Stimulated activated CD8-positive, alpha-beta memory T cell treated with anti-CD3 and anti-CD28 coated beads, Interleukin-7, amount 100 ng/mL, for 1 hour (primary cell): ENCODE data around the gene NF1.

Experiments
- DNase-seq, 2 donors: peaks; one replicate each; pipeline ENCODE4 v3.0.0-alpha.2; 2020; ENCODE audit warnings: low read depth in 2 of 2

Gene NF1

DNA sequence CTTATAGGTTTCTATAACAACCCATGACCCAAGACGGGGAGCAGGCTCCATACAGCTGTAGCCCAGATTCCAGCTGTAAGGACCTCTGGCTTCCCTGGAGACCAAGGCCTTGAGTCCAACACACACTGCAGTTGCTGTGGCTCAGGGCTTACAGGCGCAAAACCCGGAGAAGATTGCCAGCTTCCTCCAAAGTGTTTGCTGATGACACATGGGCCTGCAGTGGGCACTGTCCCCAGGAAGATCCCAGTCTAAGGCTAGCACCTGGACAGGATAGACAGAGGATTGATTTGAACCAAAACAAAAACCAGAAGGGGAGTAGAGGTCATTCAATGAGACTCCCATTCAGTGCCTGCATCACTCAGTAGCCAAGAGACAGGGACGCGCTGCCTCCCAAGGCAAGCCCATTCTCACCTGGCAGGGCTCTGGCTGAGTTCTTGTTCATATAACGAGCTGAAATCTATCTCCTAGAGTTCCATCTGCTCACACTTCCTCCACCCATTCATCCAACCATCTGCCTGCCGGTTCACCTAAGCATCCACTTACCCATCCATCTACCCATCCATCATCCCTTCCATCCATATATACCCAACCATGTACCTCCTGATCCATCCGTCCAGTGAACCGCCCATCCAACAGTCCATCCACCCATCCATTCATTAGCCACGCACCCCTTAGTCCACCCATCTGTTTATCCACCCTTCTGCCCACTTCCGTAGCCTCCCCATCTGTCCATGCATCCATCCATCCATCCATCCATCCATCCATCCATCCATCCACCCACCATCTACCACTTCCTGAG lies 306.9 kb downstream of the NF1 start:
- DNase-seq = no peak

GRCh38 chr17:31404028-31404949 lies 309.5 kb downstream of the NF1 start:
- DNase-seq = no peak

DNA sequence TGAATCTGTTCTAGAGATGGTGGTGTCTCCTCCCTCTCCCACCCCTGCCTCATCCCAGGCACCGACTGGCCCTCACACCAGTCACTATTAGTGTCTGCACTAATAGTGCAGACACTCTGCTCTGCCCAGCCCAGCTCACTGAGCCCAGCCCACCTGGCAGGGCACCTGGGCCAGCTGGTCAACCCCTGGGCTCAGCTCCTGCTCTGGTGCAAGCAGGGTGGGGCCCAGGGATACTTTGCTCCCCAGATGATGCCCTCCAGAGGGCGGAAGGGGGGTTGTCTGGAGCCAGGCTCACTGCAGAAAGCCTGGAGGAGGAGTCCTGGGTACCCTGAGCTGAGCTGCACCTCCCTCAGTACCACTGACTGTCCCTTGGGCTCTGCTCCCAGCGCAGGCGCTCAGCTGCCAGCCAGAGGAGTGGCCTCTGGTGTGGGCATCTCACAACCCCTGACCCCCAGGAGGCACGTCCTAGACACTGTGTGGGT lies 311.2 kb downstream of the NF1 start:
- DNase-seq = no peak

DNA sequence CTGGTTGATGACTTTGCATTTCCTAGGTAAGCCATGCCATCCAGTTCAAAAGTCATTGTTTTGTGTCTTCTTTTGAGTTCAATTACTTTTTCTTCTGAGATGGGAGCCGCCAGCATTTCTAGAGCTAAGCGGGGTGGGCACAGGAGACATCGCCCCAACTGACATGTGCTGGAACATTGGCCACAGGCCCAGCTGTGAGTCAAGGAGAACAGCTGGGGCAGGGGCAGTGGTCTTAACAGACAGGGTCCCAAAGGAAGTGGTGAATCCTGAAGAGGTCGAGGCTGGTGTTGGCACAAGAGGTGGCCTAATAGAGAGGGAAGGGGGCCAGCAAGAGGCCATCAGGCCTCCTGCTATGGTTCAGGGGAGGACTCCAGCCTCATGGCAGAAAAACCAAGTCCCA lies 313.8 kb downstream of the NF1 start:
- DNase-seq = no peak

GRCh38 chr17:31411707-31412285 lies 317.0 kb downstream of the NF1 start:
- DNase-seq = no peak

GRCh38 chr17:31412511-31412910 lies 317.7 kb downstream of the NF1 start:
- no peak for DNase-seq

DNA sequence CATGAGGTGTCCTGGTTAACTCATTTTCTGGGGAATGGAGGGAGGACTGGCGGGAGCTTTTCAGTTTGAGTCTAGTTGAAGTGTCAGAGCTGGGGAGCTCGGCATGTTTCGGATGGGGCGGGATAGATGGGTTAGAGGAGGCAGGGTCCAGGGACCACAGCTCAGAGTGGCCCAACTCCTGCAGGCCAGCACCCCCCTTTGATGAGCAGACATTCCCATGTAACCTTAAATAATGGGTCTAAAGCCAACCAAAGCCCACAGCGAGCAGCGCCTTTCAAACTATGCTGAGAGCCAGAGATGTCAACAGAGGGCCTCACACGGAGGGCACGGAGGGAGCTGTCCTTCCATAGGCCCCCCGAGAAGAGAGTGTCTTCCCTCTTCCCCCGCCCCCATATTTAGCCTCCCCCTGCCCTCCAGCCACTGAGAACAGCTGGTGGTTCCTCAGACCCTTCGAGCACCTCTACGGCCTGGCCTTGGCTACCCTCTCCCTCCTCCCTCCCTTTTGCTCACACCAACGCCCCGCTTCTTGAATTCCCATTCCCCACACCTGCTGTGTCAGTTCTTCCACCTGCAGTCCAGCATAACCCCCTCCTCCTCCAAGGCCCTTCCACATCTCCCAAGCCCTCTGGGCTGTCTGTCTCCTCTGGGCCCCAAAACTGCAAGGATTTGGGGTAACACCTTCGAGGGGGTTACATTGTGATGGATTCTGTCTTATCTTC lies 318.5 kb downstream of the NF1 start:
- no peak for DNase-seq

DNA sequence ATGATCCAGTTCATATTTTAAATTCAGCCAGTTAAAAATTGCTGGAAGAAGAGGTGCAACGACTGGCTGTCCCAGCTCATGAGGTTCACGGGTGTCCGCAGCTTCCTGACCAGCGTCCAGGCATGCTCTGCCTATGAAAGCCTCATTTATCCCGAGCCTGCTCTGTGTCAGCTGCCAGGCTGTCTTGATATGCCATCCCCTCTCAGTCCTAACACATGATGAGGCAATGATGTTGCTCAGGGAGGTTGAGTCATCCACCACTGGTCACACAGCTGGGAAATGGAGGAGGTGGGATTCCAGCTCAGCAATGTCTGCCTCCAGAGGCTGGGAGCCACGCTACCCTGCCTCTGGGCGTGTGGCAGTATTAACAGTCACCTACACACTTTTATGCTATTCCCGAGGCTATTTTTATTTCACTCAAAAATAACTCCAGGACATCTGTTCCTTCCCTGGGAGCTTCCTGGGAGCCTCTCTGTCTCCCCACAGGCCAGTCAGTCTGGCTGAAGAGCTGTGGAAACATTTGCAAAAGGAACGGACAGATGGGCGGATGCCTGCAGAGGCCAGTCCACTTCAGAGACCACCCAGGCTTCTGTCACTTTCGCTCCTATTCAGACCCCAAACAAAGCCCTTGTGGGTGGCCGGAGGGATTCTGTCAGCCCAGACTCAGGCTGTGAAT lies 319.2 kb downstream of the NF1 start:
- no peak for DNase-seq

- no peak for DNase-seq
These were observed 319.8 kb downstream of the NF1 start for GRCh38 chr17:31414550-31414918.

GRCh38 chr17:31415004-31415454 lies 320.3 kb downstream of the NF1 start:
- no peak for DNase-seq

- DNase-seq = no peak
These were observed 321.1 kb downstream of the NF1 start for GRCh38 chr17:31415640-31416502.

DNA sequence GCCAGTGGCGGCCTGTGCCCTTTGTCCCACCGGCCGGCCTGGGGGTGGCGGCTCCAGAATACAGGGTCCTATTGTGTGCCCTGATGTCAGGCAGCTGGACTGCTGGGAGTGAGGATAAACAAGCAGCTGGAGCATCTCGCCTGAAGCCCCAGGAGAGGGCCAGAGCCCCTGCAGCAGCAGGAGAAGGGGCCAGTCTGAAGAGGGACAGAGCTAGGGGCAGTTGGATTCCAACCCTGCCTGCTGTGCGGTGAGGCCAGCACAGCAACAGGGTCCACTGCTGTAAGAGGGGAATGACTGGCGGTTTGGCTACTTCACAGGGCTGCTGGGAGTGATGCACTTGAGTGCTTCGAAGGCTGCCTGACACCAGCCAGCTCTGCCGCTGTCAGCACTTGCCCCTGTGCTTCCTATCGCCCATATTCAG lies 321.7 kb downstream of the NF1 start:
- no peak for DNase-seq

DNA sequence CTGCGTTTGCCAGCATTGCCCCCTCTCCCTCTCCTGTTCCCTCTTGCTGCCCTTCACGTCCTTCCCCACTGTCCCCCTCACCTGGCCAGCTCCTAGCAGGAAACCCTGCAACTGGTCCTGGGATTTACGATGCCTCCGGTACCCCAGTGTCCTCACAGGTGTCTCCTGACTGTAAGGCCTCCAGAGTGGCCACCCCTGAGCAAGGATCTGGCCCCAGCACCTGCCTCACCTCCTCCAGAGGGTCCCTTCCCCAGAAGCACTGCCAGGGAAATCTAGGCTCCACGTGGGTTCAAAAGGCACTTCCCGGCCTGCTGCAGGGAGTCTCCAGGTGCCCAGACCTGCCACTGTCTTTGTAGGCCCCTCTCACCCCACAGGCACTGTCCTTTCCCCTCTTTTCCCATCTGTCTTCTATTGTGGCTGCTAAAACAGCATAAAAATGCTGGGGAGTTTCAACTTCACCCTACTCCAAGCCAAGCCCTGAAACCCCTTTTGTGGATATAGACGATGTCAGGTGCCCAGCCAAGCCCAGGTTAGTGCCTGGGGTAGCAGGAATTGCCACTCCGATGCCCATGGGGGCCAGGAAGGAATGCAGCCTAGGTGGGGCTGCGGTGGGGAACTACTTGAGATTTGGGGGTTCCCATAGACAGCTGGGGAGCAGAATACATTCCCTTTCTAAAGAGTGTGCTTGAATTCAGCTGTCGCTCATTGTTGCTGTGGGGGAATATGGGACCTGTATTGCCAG lies 322.4 kb downstream of the NF1 start:
- no peak for DNase-seq

- no peak for DNase-seq
These were observed 324.1 kb downstream of the NF1 start for GRCh38 chr17:31418773-31419350.

DNA sequence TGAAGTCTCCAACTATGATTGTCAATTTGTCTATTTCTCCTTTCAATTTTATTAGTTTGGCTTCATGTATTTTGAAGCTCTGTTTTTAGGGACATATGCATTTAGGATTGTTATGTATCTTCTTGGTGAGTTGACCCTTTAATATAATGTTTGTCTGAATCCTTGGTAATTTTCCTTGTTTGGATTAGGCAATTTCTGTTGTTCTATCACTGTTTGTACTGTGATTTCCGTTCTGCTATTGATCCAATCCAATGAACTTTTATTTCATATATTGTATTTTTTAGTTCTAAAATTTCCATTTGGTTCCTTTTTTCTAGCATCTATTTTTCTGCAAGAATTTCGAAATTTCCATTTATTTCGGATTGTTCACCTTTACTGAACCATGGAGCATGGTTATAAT lies 327.7 kb downstream of the NF1 start:
- no peak for DNase-seq

DNA sequence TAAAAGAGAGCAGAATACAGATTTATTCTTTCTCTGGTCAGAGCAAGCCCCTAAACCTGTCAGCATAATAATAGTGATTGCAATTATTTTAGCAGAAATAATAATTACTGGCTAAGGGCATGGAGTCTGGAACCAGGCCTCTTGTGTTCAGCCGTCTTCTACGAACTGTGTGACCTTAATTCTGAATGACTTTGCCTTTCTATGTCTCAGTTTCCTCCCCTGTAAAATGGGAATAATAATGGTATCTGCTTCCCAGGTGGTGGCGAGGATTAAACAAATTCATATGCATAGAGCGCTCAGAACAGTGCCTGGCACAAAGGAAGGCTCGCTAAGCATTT lies 330.1 kb downstream of the NF1 start:
- DNase-seq = no peak

- no peak for DNase-seq
These were observed 330.7 kb downstream of the NF1 start for GRCh38 chr17:31425282-31426040.
